ENCODE measurements around the gene LRMDA.

Gene LRMDA

GRCh38 chr10:76333326-76333725 is 901.9 kb downstream of the LRMDA start:
- Histone ChIP-seq H3K27me3 (no peaks in the 10 kb centered on the region), H3K9me3 (replicated peaks in 1 of 11) (no peaks in the 10 kb centered on the region), H3K36me3 (no peaks in the 10 kb centered on the region), H3K4me2 (no peak overlapping the region), H3K4me1 (peaks cover 0 to 32% (median 12%) of the 10 kb centered on the region in 10 experiments; a peak in 16 of 20 replicates), H3K27ac (no peak overlapping the region), H4K20me1 (no peaks in the 10 kb centered on the region), H3K9ac (no peak overlapping the region), H3K4me3 (no peak overlapping the region)
- no peak for TF ChIP-seq Cebpa-rat (IDR thresholded peaks at IDR 0.05)

- Histone ChIP-seq H3K4me1 (peaks cover 0 to 32% (median 14%) of the 10 kb centered on the region in 10 experiments; a peak in 16 of 20 replicates), H4K20me1 (no peaks in the 10 kb centered on the region), H3K27ac (no peak overlapping the region)
Observed at GRCh38 chr10:76333796-76334195, 902.4 kb downstream of the LRMDA start.

GRCh38 chr10:76334255-76334654 is 902.8 kb downstream of the LRMDA start:
- H4K20me1 ChIP-seq: no peaks in the 10 kb centered on the region
- H3K36me3 ChIP-seq: no peaks in the 10 kb centered on the region
- H3K4me3 ChIP-seq: no peak overlapping the region
- H3K9ac ChIP-seq: no peak overlapping the region
- H3K27ac ChIP-seq: no peak overlapping the region
- H3K4me1 ChIP-seq: peaks cover 0 to 32% (median 14%) of the 10 kb centered on the region in 10 experiments; a peak in 16 of 20 replicates
- no peak overlapping the region for H3K4me2 ChIP-seq
- no peak for TF ChIP-seq Cebpa-rat (IDR thresholded peaks at IDR 0.05)
- H3K9me3 ChIP-seq (replicated peaks in 1 of 11): no peaks in the 10 kb centered on the region
- no peaks in the 10 kb centered on the region for H3K27me3 ChIP-seq

More at GRCh38 chr10:76333796-76334195, 902.4 kb downstream of the LRMDA start:
- Histone ChIP-seq H3K36me3 (no peaks in the 10 kb centered on the region), H3K9me3 (replicated peaks in 1 of 11) (no peaks in the 10 kb centered on the region), H3K9ac (no peak overlapping the region), H3K27me3 (no peaks in the 10 kb centered on the region), H3K4me3 (no peak overlapping the region), H3K4me2 (no peak overlapping the region)
- TF ChIP-seq Cebpa-rat (IDR thresholded peaks at IDR 0.05): no peak

- Histone ChIP-seq H3K9ac (no peak overlapping the region), H3K4me3 (no peak overlapping the region), H3K27ac (no peak overlapping the region), H3K4me2 (no peak overlapping the region; a peak in 1 of 22 replicates), H3K27me3 (no peaks in the 10 kb centered on the region), H3K9me3 (replicated peaks in 1 of 11) (no peaks in the 10 kb centered on the region), H4K20me1 (no peaks in the 10 kb centered on the region), H3K4me1 (peaks cover 0 to 21% (median 17%) of the 10 kb centered on the region in 10 experiments; a peak in 18 of 20 replicates), H3K36me3 (no peaks in the 10 kb centered on the region)
- TF ChIP-seq Cebpa-rat (IDR thresholded peaks at IDR 0.05): no peak
Observed at GRCh38 chr10:76336213-76336963, 905.0 kb downstream of the LRMDA start.

GRCh38 chr10:76337641-76338040 is 906.2 kb downstream of the LRMDA start:
- Histone ChIP-seq H4K20me1 (no peaks in the 10 kb centered on the region), H3K4me1 (peaks cover 5 to 28% (median 20%) of the 10 kb centered on the region in 10 experiments; a peak in 19 of 20 replicates), H3K36me3 (no peaks in the 10 kb centered on the region), H3K4me3 (no peak overlapping the region), H3K27ac (no peak overlapping the region), H3K9me3 (replicated peaks in 1 of 11) (peaks cover 0 to 2% (median 0%) of the 10 kb centered on the region in 11 experiments; a peak in 4 of 22 replicates), H3K4me2 (peak overlapping the region in 10 of 11 experiments; percentile 4 to 58 (median 30); a peak in 15 of 22 replicates), H3K27me3 (no peaks in the 10 kb centered on the region), H3K9ac (no peak overlapping the region)
- TF ChIP-seq Cebpa-rat (IDR thresholded peaks at IDR 0.05): no peak

DNA sequence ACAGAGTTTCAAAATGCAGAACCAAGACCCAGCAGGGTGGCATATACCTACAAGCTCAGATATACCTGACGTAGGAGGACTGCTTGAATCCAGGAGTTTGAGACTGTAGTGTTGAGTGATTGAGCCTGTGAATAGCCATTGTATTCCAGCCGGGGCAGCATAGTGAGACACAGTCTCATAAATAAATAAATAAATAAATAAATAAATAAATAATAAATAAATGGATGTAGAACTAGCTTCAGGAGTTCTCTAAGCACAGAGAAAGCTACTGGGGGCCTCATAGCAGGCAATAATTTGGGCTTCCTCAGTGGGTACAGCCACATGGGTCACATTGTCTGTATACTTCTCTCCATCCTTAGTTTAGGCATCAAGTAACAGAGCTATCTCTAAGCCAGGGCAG is 906.8 kb downstream of the LRMDA start:
- Histone ChIP-seq H3K9me3 (replicated peaks in 1 of 11) (peaks cover 0 to 7% (median 5%) of the 10 kb centered on the region in 11 experiments; a peak in 11 of 22 replicates), H3K4me2 (peak overlapping the region in 9 of 11 experiments; percentile 4 to 58 (median 34); a peak in 14 of 22 replicates), H3K27me3 (no peaks in the 10 kb centered on the region), H3K4me3 (no peak overlapping the region), H3K9ac (no peak overlapping the region), H4K20me1 (no peaks in the 10 kb centered on the region), H3K36me3 (no peaks in the 10 kb centered on the region), H3K4me1 (peaks cover 5 to 28% (median 20%) of the 10 kb centered on the region in 10 experiments; a peak in 19 of 20 replicates), H3K27ac (no peak overlapping the region)
- TF ChIP-seq Cebpa-rat (IDR thresholded peaks at IDR 0.05): no peak

- Histone ChIP-seq H3K27me3 (no peaks in the 10 kb centered on the region), H3K9ac (no peak overlapping the region), H3K9me3 (replicated peaks in 1 of 11) (peaks cover 5 to 17% (median 11%) of the 10 kb centered on the region in 11 experiments; a peak in 16 of 22 replicates), H3K4me3 (no peak overlapping the region), H3K36me3 (no peaks in the 10 kb centered on the region), H4K20me1 (no peaks in the 10 kb centered on the region), H3K27ac (no peak overlapping the region), H3K4me1 (peaks cover 5 to 28% (median 20%) of the 10 kb centered on the region in 10 experiments; a peak in 18 of 20 replicates), H3K4me2 (peak overlapping the region in 8 of 11 experiments; percentile 12 to 74 (median 57); a peak in 16 of 22 replicates)
- TF ChIP-seq Cebpa-rat (IDR thresholded peaks at IDR 0.05): no peak
Observed at GRCh38 chr10:76341740-76342139, 910.3 kb downstream of the LRMDA start.

DNA sequence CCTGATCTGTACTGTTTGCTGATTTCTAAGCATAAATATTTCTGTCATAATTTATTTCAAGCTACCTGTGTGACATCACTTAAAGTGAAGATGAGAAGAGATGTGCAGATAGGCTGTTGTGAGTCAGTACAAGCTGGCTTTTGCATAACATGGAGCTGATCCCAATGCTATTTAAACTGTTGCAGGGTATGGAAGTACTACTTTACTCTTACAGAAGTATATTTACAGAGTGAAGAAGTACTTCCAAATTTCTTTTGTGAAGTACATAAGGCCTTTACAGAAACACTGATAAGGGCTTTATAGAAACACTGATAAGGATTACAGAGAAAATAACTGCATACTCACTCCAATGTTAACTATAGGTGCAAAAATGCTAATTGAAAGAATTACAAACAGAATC is 911.6 kb downstream of the LRMDA start:
- H3K9ac ChIP-seq: no peak overlapping the region
- H3K4me1 ChIP-seq: peaks cover 1 to 20% (median 11%) of the 10 kb centered on the region in 10 experiments; a peak in 17 of 20 replicates
- H3K4me2 ChIP-seq: no peak overlapping the region
- H3K4me3 ChIP-seq: no peak overlapping the region
- H3K36me3 ChIP-seq: no peaks in the 10 kb centered on the region
- no peak overlapping the region for H3K27ac ChIP-seq
- H4K20me1 ChIP-seq: no peaks in the 10 kb centered on the region
- H3K9me3 ChIP-seq (replicated peaks in 1 of 11): peaks cover 5 to 17% (median 11%) of the 10 kb centered on the region in 11 experiments; a peak in 16 of 22 replicates
- no peak for TF ChIP-seq Cebpa-rat (IDR thresholded peaks at IDR 0.05)
- H3K27me3 ChIP-seq: no peaks in the 10 kb centered on the region

- no peaks in the 10 kb centered on the region for H4K20me1 ChIP-seq
- H3K9ac ChIP-seq: no peak overlapping the region
- H3K9me3 ChIP-seq (replicated peaks in 1 of 11): peaks cover 5 to 14% (median 11%) of the 10 kb centered on the region in 11 experiments; a peak in 16 of 22 replicates
- H3K27ac ChIP-seq: no peak overlapping the region
- no peaks in the 10 kb centered on the region for H3K27me3 ChIP-seq
- H3K4me3 ChIP-seq: no peak overlapping the region
- H3K4me1 ChIP-seq: peaks cover 0 to 13% (median 0%) of the 10 kb centered on the region in 10 experiments; a peak in 6 of 20 replicates
- H3K36me3 ChIP-seq: no peaks in the 10 kb centered on the region
- no peak overlapping the region for H3K4me2 ChIP-seq
- TF ChIP-seq Cebpa-rat (IDR thresholded peaks at IDR 0.05): no peak
Observed at GRCh38 chr10:76347832-76348231, 916.4 kb downstream of the LRMDA start.

Measured in BLaER1 treated with 17β-estradiol and CSF1 and Interleukin-3, amounts not matched to agents 10 nM and 100 nM (cell line).